ENCODE measurements around the gene NFX1. TPM values are rescaled to one million over a fixed set of nuclear protein-coding genes. Genes with fewer than 3 reads are reported as not detected.

Gene NFX1
- polyA plus RNA-seq (ENCODE audit: insufficient read depth in 1 of 5, insufficient read length in 5 of 5, low replicate concordance in 1 of 5), result 10 to 100 TPM; 29.9 to 40.3 (median 35.1) TPM
- long read RNA-seq, donor 1, partial matches to known transcripts, result 0 of 1 reads
- long read RNA-seq, donor 1, other reads (novel, unspliced or antisense), result 0 of 1 reads
- long read RNA-seq, donor 2, full-length matches to known transcripts, result 2 of 2 reads
- long read RNA-seq, donor 2, partial matches to known transcripts, result 0 of 2 reads
- long read RNA-seq, donor 2, other reads (novel, unspliced or antisense), result 0 of 2 reads
- long read RNA-seq, donor 3, result 0 reads
- long read RNA-seq, donor 4, partial matches to known transcripts, result 0 of 2 reads
- long read RNA-seq, donor 4, other reads (novel, unspliced or antisense), result 0 of 2 reads
- long read RNA-seq, donor 5, partial matches to known transcripts, result 0 of 1 reads
- long read RNA-seq, donor 5, other reads (novel, unspliced or antisense), result 0 of 1 reads
- long read RNA-seq, donor 6, full-length matches to known transcripts, result 2 of 8 reads
- long read RNA-seq, donor 6, partial matches to known transcripts, result 6 of 8 reads
- long read RNA-seq, donor 6, other reads (novel, unspliced or antisense), result 0 of 8 reads
- long read RNA-seq, donor 7, full-length matches to known transcripts, result 1 of 1 reads
- long read RNA-seq, donor 7, partial matches to known transcripts, result 0 of 1 reads
- long read RNA-seq, donor 7, other reads (novel, unspliced or antisense), result 0 of 1 reads
- long read RNA-seq, donor 8, partial matches to known transcripts, result 0 of 1 reads
- long read RNA-seq, donor 8, other reads (novel, unspliced or antisense), result 0 of 1 reads

DNA sequence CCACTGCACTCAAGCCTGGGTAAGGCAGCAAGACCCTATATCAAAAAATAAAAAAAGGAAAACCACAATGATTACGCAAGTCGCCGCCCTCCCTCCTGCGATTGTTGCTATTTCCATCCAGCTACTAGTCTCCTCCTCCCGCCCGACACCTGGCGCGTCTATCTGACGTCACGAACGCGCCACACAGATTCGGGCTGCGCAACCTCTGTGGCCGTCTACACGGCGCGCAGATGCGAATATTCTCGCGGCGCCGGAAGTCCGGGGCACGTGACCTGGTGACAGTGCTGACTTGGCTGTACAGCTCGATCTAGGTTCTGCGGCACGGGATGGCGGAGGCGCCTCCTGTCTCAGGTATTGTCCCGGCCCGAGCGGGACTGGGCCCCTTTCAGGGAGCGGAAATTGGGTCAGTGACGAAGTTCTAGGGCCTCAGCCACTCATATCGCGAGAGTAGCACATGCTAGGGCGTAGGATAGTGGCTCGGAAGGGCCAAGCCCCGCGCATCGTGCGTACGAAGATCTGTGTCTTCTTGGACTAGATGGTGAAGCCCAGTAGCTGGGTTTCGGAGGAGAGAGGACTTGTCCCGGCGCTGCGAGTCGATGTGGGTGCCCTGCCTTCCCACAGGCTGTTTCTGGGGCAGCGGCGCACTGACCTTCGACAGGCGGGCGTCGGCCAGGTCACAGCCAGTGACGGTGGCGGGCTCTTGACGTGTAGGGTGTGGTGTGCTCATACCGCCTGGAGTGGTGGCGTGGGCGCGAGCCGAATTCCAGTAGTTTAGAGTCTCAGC, at the start of gene NFX1:
Gene NFX1 (plus strand): TSS at position 270 of the 784 bp plus-strand sequence. CDS start 57 bp downstream, at position 327.
- DNase-seq, result peak; percentile 99

DNA sequence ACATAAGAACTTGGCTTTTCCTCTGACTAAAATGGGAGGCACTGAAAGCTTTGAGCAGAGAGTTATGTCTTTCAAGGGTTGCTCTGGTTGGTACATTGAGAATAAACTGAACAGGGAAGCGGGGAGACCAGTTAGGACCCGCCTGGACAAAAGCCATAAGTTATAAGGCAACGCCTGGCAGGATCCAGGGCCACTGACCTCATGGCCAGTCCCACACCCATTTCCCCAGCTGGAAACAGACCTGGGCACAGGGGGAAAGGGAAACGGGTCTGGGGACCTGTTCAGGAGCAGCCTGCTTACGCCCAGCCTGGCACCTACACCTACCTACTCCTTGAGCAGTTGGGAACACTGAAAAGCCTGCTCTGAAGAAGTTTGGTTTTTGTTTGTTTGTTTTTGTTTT, 49.0 kb upstream of the NFX1 start:
- DNase-seq, result no peak

DNA sequence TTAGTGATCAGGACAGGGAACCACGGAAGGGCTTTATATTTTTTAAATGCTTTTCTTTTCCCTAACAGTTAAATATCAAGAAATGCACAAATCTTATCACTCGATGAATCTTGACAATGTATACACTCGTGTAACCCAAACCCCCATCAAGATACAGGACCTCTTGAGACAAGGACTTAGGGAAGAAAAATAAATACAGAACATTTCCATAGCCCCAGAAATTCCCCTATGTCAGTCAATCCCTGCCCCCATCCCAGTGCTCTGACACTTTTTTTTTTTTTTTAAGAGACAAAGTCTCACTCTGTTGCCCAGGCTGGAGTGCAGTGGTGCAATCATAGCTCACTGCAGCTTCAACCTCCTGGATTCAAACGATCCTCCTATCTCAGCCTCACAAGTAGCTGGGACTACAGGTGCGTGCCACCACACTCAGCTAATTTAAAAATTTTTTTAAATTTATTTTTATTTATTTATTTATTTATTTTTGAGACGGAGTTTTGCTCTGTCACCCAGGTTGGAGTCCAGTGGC, 47.6 kb upstream of the NFX1 start:
- DNase-seq, result peak in 1 of 2 donors; percentile 22

DNA sequence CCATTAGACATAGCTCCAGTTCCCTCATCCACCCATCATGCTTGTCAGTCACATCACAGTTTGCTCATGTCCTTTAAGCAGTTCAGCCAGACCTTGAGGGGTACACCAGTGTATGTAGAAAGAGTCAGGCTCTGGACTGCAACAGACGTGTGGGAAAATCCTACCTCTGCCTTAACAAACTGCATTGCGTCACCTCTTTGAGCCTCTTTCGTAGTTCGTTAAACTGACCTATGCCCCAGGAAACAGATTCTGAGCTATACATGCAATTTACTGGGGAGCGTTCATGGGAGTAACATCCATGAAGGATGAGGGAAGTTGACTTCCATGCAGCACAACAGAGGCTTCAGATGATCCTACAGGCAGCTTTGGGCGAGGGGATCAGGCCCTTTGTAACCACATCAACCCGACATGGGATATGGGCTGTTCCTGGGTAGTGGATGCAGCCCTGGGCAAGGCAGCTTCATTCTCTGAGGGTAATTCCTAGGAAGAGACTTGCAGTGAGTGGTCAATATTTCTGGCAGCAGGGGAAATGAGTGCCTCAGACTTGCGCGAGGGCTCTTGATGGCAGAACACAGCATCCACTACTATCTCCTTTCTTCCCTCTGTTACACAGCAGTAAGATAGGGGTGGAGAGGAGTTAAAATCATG, 46.1 kb upstream of the NFX1 start:
- no peak for DNase-seq

DNA sequence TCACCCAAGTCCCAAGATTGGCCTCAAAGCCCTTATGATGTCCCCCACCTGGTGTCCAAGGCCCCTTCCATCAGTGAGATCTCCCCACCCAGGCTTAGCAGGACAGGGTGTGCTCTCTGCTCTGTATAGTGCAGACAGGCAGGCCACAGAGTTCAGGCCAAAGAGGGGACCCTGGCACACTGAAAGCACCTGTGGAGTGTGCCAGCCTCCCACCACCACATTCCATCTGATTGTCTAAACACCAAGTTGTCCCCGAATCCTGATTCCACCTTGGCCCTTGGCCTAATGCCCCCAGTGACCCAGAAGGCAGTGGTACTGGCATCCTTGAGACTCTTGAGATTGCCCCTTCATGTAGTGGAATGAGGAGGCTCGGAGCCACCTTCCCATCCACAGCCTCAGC, 45.0 kb upstream of the NFX1 start:
- DNase-seq, result no peak

DNA sequence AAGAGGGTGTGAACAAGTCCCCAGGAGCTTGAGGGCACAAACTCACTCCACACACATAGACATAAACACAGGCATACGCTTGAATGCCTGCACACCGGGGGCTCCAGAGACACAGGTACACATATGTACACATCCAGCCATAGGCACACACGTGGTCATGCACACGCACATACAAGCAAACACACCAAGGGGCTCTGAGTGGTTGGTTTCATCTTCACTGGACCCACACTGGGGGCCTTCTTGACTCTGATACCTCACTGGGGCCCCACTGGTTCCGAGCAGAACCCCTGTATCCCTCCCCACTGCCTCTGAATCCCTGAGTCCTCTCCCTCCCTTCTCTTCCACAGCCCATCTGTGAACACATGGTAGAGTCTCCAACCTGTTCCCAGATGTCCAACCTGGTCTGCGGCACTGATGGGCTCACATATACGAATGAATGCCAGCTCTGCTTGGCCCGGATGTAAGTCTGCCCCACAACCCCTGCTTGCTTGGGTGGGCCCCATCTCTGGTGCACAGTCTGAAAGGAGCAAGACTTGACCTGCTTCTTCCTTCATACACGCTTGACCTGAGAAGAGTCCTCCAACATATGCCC, 44.0 kb upstream of the NFX1 start:
- DNase-seq, result no peak

DNA sequence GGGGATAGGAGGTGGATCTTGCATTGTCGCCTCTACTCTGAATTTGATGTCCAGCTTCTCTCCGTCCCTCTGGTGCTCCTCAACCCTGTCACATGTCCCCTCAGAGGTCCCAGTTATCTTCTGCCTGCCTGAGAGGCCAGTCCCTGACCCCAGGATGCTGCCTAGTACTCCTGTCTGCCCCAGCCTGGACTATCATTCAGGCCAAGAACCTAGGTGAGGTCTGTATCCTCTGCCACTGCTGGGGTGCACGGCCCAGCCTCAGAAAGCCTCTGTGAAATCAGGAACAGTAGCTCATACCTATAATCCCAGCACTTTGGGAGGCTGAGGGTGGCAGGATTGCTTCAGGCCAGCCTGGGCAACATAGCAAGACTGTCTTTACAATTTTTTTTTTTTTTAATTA, 41.7 kb upstream of the NFX1 start:
- no peak for DNase-seq

DNA sequence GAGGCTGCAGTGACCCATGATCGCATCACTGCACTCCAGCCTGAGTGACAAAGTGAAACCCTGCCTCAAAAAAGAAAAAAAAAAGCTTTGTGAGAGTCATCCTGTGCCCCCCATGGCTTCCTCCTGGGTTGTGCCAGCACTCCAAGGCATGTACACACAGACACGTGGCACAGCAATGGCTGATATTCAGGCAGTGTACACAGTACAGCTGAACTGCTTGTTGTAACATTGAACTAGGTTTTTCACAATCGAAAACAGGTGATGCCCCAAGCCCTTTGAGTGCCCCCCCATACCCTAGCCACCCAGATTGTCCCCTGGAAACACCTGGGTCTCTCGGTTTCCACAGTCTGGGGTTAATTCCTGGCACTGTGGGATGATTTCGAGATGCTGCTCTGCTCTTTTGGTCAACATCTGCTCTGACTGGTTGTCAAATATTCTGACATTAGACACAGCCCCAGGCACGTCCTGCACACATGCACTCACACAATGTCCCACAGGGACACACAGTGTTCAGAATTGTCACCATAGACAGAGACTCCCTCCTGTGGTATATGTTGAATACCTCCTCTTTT, 41.1 kb upstream of the NFX1 start:
- no peak for DNase-seq

DNA sequence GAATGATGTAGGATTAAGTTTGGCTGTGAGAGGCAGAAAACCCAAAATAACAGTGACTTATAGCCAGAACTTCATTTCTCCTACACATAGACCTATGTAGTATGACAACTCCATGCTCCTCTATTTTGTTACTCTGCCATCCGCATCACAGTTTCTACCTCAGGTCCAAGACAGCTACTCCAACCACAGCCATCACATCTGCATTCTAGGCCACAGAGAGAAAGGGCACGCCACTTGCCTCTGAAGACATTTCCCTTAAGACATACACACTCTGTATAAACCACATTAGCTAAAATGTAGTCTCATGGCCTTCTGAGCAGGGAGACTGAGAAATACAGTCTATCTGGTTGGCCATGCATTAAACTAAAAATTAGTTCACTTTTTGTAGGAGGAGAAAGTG, 40.3 kb upstream of the NFX1 start:
- no peak for DNase-seq

DNA sequence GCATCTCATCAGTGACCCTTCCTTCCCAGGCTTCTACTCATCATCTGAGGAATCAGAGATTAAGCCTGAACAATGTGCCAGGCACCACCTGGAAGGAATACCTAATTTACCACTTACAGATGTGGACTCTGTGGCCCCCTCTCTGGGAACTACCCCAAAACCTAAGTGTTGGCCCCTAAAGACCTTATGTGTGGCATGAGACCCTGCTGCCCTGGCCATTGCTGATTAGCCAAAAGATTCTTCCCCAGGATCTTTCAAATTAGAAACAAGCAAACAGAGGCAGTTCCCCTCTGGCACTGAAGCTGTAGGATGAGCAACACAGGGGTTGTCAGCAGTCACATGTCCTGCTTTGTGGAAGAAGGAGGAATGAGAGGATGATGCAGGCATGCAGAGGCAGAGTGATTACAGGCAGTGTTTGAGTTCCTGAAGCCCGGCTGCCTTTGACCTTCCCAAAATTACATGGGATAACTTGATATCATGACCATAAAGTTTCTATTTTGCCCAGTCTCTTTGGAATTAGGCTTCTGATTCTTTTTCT, 39.8 kb upstream of the NFX1 start:
- DNase-seq, result no peak

DNA sequence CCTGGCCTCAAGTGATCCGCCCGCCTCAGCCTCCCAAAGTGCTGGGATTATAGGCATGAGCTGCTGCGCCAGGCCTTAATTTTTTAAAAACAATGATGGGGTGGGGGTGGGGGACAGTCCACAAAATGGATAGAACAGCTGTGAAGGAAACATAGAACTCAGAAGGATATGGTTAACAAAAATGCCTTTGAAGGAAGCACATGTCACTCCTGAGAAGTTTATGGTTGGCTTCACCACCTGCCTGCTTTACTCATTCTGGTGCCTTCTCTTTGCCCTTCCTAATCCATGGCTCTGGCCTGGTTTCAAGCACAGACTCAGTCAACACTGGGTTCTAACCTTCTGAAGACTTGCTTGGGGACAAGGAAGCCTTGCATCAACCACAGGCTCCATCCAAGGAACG, 36.1 kb upstream of the NFX1 start:
- DNase-seq, result no peak

DNA sequence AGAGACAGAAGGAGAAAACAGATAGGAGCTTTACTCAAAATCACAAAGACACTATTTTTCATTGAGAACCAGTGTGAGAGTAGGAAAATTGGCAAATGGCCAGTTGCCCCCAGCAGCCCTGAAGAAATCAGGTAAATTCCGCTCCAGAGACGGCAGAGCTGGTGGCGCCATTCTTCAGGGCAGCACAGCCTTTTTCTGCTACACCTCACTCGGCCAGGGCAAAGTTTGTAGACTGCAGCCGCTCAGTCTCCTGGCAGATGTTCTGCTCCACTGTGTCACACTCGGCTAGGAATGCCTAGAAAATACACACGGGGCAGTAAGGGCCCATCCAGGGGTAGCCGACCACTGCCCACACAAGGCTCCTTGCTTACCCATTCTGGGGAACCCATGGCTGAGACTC, 35.3 kb upstream of the NFX1 start:
- no peak for DNase-seq

DNA sequence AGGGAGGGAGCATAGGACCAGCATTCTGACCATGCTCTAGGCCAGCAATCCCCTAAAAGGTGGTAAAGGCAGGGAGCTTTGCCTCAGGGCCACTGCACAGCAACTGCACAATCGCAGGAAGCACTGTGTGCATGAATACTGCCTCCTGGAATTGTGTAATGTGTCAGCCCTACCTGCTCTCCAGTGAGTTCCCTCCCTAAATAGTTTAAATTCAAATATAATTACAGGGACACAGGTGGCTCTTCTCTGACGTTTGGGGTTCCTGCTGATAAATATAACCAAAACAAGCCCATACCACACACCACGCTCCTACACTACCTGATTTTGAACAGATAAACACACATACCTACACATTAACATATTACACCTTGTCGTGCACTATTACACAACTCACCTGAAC, 34.8 kb upstream of the NFX1 start:
- DNase-seq, result no peak

DNA sequence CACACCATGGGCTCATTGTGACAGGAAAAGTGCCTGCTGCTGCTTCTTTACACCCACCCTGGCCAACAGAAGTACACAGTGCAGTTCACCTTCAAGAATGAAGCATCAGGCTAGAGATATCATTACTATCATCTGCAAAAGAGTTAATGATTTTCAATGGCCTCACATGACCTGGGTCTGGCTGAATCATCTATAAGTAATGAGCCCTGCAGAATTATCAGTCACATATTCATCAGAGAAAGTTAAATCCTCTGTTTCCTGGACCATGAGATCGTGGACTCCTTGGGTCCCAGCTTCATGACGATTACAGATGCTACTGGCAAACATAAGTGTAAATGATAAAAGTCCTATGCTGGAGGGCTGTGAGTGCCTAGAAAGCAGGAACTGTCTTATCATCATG, 34.1 kb upstream of the NFX1 start:
- no peak for DNase-seq

DNA sequence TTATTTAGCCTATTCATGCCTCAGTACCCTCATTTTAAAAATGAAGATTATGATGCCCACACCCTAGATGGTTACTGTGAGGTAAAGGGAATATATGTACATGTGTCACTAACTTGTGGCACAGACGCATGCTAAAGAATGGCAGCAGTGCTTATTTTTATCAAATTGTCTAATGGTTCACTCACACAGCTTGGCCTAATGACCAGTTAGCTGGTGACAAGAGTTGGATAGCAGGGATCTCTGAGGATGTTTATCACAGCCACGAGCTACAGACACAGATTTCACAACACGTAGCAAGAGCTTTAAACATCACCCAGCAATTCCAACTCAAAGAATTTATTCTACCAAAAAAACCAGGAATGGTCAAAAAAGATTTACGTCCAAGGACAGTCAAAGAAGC, 33.0 kb upstream of the NFX1 start:
- no peak for DNase-seq

DNA sequence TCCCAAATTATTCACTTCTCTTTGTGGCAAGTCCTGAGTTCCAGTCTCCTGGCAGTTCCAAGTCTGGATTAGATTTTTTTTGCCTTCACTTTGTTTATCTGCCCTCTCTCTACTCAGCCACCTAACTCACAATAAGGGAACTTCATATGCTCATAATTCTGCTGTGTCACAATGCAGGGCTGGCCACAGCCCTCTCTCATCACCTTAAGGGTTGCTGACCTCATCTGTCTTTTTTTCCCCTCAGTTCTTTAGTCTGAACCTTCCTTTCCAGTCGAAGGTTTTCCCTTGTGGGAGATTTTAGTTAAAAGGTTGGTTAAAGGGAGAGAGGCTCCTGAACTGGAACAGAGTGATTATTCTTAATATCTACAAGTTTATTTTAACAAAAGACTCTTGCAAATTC, 29.9 kb upstream of the NFX1 start:
- DNase-seq, result no peak

DNA sequence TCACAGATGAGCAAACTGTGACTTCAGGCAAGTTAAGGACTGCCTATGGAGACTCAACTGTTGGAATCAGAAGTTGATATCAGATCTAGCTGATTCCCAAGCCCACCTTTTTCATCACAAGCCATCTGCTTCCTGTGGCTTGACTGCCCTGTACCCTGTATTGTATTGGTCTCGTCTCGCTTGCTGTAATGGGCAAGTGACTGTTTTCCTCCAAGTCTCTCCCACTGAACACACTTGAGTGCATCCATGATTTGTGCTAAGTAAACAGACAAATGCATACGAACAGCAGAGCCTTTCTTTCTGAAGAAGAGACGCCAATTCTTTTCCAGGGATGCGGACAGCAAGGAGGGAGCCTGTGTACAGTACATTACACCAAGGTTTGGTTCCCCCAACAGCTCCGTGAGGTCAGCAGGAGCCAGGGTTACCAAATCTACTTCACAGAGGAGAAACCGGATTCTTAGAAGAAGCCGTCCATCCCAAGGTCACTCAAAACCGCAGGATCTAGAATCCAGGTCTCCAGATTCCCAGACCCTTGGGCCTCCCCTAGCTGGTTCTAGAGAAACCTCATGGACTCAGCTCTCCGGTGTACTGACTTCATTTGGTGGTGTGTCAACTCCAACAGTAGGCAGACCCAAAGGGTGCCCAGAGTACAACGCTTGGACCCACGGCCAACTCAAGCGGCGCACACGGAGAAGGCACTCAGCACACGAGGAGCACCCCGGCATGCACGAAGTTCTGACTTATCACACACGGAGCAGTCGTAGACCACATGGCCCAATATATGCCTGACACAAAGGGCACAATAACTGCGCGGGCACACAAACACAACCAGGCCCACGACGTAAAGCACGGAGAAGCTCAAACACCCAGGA, 26.9 kb upstream of the NFX1 start:
- no peak for DNase-seq

DNA sequence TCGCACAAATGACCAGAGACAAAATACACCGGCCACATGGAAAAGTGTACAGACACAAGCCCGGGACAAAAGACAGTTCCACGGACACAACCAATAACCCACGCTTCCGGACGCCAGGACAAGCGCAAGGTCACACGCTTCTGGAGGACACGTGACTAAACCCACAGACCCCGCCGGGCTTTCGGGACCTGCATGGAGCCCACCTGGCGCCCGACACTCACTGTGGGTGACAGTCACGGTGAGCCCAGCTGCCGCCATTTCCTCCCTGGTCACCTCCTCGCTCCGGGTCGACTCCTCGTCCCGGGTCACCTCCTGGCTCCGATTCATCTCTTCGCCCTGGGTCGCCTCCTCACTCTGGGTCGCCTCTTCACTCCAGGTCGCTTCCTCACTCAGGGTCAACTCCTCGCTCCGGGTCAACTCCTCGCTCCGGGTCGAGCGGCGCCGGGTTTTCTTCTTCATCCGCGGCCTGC, 26.3 kb upstream of the NFX1 start:
- DNase-seq, result peak in 1 of 2 donors; percentile 28

DNA sequence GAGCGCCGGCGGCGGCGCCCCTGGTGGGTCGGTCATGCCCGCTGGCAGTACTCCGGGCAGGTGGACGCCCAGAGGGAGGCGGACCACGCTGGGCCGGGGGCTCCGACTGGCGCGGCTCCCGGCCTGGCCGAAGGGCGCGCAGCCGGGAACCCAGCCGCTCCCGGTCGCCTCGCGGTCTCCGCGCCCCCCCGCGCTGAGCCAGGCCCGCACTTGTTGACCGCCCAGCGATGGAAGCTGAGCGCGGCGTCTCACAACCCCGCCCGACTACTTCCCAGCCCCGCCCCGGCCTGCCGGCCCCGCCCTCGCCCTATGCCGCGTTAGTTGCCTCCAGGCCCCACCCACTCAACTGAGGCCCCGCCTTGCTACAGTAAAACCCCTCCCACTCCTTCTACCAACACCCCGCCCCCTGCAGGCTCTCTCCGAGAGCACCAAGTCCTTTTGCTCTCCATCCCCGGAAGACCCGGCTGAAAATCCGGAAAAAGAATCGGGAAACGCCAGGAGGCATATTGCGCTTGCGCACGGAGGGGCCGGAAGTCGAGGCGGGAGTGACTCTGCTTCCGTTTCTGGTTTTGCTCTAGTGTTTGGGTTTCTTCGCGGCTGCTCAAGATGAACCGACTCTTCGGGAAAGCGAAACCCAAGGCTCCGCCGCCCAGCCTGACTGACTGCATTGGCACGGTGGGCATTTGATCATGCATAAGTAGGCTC, 25.7 kb upstream of the NFX1 start, which contains the start of the genes BAG1 and CHMP5:
Gene BAG1 (minus strand): TSS at position 236 of the 705 bp plus-strand sequence.
Gene CHMP5 (plus strand): TSS at position 577 of the 705 bp plus-strand sequence. CDS start 30 bp downstream, at position 607.
- peak; percentile 99 to 100 for DNase-seq

All from right lung (tissue), 10 donors.